HG03060 (cell line): ENCODE measurements around the gene ZNF444.
"Not testable (repeated sequence)": the region's sequence is repeated elsewhere in the genome, so short reads cannot be mapped to it uniquely, and the experiment has no call there.

ENCODE experiments used
- ATAC-seq: cut with Tn5 transposase; IDR thresholded peaks from one replicate; pipeline ENCODE4 v1.9.1; 2021; ENCODE audit warnings: low read depth, moderate number of reproducible peaks; ENCODE audit not compliant: unreplicated experiment

Gene ZNF444

GRCh38 chr19:56140583-56141416, at the start of gene ZNF444:
ZNF444 (plus strand) TSS chr19:56141287; CDS start chr19:56146912, 5,625 bp downstream.
- ATAC-seq: peak; percentile 92

- ATAC-seq: no peak
Measured at GRCh38 chr19:56091751-56092546, 49.1 kb upstream of the ZNF444 start.

- ATAC-seq: no peak
Measured at GRCh38 chr19:56092685-56093631, 48.1 kb upstream of the ZNF444 start.

- ATAC-seq: no peak
Measured at GRCh38 chr19:56094449-56094848, 46.6 kb upstream of the ZNF444 start.

- ATAC-seq: no peak
Measured at GRCh38 chr19:56096665-56097064, 44.4 kb upstream of the ZNF444 start.

GRCh38 chr19:56097306-56097705, 43.8 kb upstream of the ZNF444 start:
- ATAC-seq: no peak

- ATAC-seq: no peak
Measured at GRCh38 chr19:56097776-56098175, 43.3 kb upstream of the ZNF444 start.

GRCh38 chr19:56098237-56098636, 42.9 kb upstream of the ZNF444 start:
- not testable (repeated sequence) for ATAC-seq

- no peak for ATAC-seq
Measured at GRCh38 chr19:56098731-56099568, 42.1 kb upstream of the ZNF444 start.

GRCh38 chr19:56099638-56100539, 41.2 kb upstream of the ZNF444 start:
- no peak for ATAC-seq

- no peak for ATAC-seq
Measured at GRCh38 chr19:56101095-56101494, 40.0 kb upstream of the ZNF444 start.

GRCh38 chr19:56101746-56102535, 39.1 kb upstream of the ZNF444 start:
- no peak for ATAC-seq

- no peak for ATAC-seq
Measured at GRCh38 chr19:56103027-56103614, 38.0 kb upstream of the ZNF444 start.

GRCh38 chr19:56104423-56104822, 36.7 kb upstream of the ZNF444 start:
- ATAC-seq: no peak

- no peak for ATAC-seq
Measured at GRCh38 chr19:56105090-56105701, 35.9 kb upstream of the ZNF444 start.

- not testable (repeated sequence) for ATAC-seq
Measured at GRCh38 chr19:56105831-56106396, 35.2 kb upstream of the ZNF444 start.

GRCh38 chr19:56106397-56106849, 34.7 kb upstream of the ZNF444 start:
- no peak for ATAC-seq
